ENCODE measurements around the gene ADM5. TPM values are rescaled to one million over a fixed set of nuclear protein-coding genes. Genes with fewer than 3 reads are reported as not detected.

ADM5 gene
- total and polyA plus RNA-seq, 2 experiments from 2014 or later, result 0.50 TPM; not detected in 1

DNA sequence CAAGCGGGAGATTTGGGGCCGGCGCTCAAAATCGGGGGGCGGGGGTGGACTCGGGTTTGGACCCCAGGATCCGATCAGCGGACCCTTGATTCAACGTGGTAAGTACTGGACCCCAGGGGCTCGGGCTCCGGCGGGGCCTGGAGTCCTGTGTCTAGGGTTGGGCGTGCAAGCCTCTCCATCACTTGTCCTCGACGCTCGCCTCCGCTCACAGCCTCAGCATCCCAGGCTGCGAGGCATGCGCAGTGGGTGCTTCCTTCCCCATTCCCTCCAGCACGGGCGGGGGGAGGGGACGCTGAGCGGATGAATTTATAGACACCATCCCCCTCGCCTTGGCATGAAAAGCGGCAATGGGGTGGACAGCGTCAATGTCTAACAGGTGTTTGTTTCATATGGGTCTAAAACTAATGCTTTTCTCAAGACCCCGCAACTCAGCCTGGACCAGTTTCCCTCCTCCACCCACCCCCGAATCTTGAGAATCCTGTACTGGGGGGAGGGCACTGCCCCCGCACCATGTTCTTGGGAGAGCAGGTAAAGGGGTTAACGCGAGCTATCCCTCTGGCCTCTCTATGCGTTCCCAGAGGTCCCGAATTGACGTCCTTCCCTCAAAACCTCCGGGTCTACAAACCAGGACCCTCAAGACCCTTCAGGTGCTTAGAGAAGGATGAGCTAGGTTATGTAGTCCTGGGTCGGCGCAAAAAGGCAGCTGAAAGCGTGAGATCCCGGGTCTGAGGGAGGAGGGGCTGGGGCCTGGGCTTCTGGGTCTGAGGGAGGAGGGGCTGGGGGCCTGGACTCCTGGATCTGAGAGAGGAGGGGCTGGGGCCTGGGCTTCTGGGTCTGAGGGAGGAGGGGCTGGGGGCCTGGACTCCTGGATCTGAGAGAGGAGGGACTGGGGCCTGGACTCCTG lies 2.1 kb downstream of the ADM5 start:
- no peak for TF ChIP-seq EZH2 (IDR thresholded peaks at IDR 0.05; ENCODE audit: borderline replicate concordance)
- TF ChIP-seq, protein P1, sequence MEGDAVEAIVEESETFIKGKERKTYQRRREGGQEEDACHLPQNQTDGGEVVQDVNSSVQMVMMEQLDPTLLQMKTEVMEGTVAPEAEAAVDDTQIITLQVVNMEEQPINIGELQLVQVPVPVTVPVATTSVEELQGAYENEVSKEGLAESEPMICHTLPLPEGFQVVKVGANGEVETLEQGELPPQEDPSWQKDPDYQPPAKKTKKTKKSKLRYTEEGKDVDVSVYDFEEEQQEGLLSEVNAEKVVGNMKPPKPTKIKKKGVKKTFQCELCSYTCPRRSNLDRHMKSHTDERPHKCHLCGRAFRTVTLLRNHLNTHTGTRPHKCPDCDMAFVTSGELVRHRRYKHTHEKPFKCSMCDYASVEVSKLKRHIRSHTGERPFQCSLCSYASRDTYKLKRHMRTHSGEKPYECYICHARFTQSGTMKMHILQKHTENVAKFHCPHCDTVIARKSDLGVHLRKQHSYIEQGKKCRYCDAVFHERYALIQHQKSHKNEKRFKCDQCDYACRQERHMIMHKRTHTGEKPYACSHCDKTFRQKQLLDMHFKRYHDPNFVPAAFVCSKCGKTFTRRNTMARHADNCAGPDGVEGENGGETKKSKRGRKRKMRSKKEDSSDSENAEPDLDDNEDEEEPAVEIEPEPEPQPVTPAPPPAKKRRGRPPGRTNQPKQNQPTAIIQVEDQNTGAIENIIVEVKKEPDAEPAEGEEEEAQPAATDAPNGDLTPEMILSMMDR (IDR thresholded peaks at IDR 0.05; ENCODE audit: poor library complexity), result no peak
- no peak for TF ChIP-seq EZH2phosphoT487 (IDR thresholded peaks at IDR 0.05; ENCODE audit: low read depth, severe bottlenecking, unreplicated experiment)
- H3K27ac ChIP-seq, result no peak overlapping the region
- H3K9me3 ChIP-seq (ENCODE audit: low read depth), result no peaks in the 10 kb centered on the region
- peak overlapping the region; percentile 63 for H3K4me3 ChIP-seq
- WGBS (ENCODE audit: low lambda C conversion rate, missing lambda C conversion rate), result 12% methylated on average over 24 of the region's 39 CpGs
- no peaks in the 10 kb centered on the region for H3K79me2 ChIP-seq
- H3K36me3 ChIP-seq (replicated peaks; ENCODE audit: insufficient read depth, low read depth), result no peaks in the 10 kb centered on the region
- H3K4me1 ChIP-seq (ENCODE audit: insufficient read depth), result peaks cover 17% of the 10 kb centered on the region
- no peaks in the 10 kb centered on the region for H3K9me2 ChIP-seq (replicated peaks; ENCODE audit: insufficient read depth)
- H2AFZ ChIP-seq, result peak overlapping the region; percentile 90
- H4K20me1 ChIP-seq (ENCODE audit: insufficient read depth, poor library complexity, severe bottlenecking), result no peaks in the 10 kb centered on the region
- H3K27me3 ChIP-seq, result peaks cover 5% of the 10 kb centered on the region
- H3K4me2 ChIP-seq, result peak overlapping the region; percentile 97
- DNase-seq (ENCODE audit: low spot score), result peak; percentile 79

DNA sequence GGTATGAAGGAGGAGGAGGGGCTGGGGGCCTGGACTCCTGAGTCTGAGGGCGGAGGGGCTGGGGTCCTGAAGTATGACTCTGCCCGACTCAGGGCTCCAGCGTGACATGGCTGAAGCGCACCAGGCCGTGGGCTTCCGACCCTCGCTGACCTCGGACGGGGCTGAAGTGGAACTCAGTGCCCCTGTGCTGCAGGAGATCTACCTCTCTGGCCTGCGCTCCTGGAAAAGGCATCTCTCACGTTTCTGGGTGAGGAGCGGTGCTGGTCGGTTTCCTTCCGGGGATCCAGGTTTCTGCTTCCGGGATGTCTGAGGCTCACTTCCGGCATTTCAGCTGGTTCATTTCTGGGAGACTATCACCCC lies 2.7 kb downstream of the ADM5 start:
- Histone ChIP-seq H3K4me3 (no peak overlapping the region), H3K4me2 (peak overlapping the region; percentile 97)
- no peak for DNase-seq (ENCODE audit: low spot score)

DNA sequence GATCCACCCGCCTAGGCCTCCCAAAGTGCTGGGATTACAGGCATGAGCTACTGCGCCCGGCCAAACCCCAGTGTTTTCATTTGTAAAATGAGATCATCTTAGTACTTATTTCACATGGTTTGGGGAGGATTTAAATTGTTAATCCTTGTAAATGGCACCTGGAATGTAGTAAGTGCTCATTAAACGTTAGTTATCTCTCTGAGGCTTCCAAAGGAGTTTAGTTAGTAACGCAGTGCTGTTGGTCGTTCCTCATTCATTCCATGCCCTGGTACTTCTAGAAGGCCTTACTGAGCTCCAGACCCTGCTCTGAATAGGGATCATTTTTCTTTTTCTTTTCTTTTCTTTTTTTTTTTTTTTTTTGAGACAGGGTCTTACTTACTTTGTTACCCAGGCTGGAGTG lies 6.7 kb downstream of the ADM5 start:
- H3K4me2 ChIP-seq, result no peak overlapping the region
- H3K4me1 ChIP-seq (ENCODE audit: insufficient read depth), result peaks cover 3% of the 10 kb centered on the region
- no peaks in the 10 kb centered on the region for H3K36me3 ChIP-seq (replicated peaks; ENCODE audit: insufficient read depth, low read depth)
- H3K4me3 ChIP-seq, result no peak overlapping the region
- no peaks in the 10 kb centered on the region for H3K9me2 ChIP-seq (replicated peaks; ENCODE audit: insufficient read depth)
- H3K27me3 ChIP-seq, result peaks cover 5% of the 10 kb centered on the region
- WGBS (ENCODE audit: low lambda C conversion rate, missing lambda C conversion rate), result 70% methylated on average over 6 of the region's 6 CpGs
- H4K20me1 ChIP-seq (ENCODE audit: insufficient read depth, poor library complexity, severe bottlenecking), result no peaks in the 10 kb centered on the region
- H3K79me2 ChIP-seq, result no peaks in the 10 kb centered on the region
- TF ChIP-seq, protein P1 (IDR thresholded peaks at IDR 0.05; ENCODE audit: poor library complexity), result no peak
- no peak for TF ChIP-seq EZH2 (IDR thresholded peaks at IDR 0.05; ENCODE audit: borderline replicate concordance)
- no peak for TF ChIP-seq EZH2phosphoT487 (IDR thresholded peaks at IDR 0.05; ENCODE audit: low read depth, severe bottlenecking, unreplicated experiment)
- no peak overlapping the region for H2AFZ ChIP-seq
- no peak for DNase-seq (ENCODE audit: low spot score)
- H3K9me3 ChIP-seq (ENCODE audit: low read depth), result no peaks in the 10 kb centered on the region
- no peak overlapping the region for H3K27ac ChIP-seq

More for the DNA sequence above, 2.7 kb downstream of the ADM5 start:
- Histone ChIP-seq H3K4me1 (ENCODE audit: insufficient read depth) (peaks cover 17% of the 10 kb centered on the region), H3K27me3 (peaks cover 5% of the 10 kb centered on the region), H3K9me2 (replicated peaks; ENCODE audit: insufficient read depth) (no peaks in the 10 kb centered on the region), H3K79me2 (no peaks in the 10 kb centered on the region), H3K36me3 (replicated peaks; ENCODE audit: insufficient read depth, low read depth) (no peaks in the 10 kb centered on the region), H4K20me1 (ENCODE audit: insufficient read depth, poor library complexity, severe bottlenecking) (no peaks in the 10 kb centered on the region), H3K27ac (no peak overlapping the region), H3K9me3 (ENCODE audit: low read depth) (no peaks in the 10 kb centered on the region), H2AFZ (no peak overlapping the region)
- 67% methylated on average over 10 of the region's 16 CpGs for WGBS (ENCODE audit: low lambda C conversion rate, missing lambda C conversion rate)
- TF ChIP-seq EZH2 (IDR thresholded peaks at IDR 0.05; ENCODE audit: borderline replicate concordance), result no peak
- TF ChIP-seq, protein P1 (IDR thresholded peaks at IDR 0.05; ENCODE audit: poor library complexity), result no peak
- no peak for TF ChIP-seq EZH2phosphoT487 (IDR thresholded peaks at IDR 0.05; ENCODE audit: low read depth, severe bottlenecking, unreplicated experiment)

Data from hepatocyte (in vitro differentiated cells).